GM19099 (cell line): ENCODE results near the gene PLXNA4.

Experiments
- POLR2A ChIP-seq: IDR thresholded peaks from 3 replicates; pipeline ENCODE4 v1.6.1; 2011; ENCODE audit warnings: low read depth; ENCODE audit not compliant: insufficient read length; ENCODE audit errors: extremely low read depth

PLXNA4 gene

DNA sequence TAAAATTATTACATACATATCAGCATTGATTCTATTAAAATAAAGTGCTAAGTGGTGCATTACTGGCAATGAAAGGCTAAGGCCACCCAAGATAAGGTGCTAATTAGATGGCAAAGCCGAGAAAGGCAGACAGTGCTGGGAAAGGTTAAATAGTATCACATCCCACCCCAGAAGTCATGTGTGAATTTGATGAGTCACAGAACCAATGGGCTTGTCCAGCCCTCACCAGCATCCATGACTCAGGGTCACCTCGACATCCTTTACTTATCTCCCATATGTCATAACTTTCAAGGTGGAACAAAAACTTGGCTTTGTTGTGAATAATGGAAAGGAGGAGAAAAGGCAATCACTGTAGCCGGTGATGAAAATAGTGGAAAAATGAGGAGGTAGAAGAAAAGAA, 459.1 kb downstream of the PLXNA4 start:
- TF ChIP-seq POLR2A: no peak

DNA sequence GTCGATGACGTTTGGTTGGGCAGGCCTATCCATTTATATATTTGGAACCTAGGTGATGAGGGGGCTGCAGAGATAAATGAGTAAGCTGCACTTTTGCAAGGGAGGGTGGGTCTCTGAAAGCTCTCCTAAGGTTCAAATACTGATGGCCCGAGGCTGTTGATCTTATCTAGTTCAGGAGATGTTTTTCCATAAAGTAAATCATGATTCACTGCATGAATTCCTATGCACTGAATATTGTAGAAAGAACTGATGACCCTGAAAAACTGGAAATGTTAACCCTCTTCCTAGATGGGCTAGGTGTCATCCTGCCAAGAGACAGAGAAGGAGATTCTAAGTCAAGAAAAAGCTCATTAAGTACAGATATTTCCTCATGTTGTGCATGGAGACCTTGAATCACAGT, 459.9 kb downstream of the PLXNA4 start:
- TF ChIP-seq POLR2A: no peak

DNA sequence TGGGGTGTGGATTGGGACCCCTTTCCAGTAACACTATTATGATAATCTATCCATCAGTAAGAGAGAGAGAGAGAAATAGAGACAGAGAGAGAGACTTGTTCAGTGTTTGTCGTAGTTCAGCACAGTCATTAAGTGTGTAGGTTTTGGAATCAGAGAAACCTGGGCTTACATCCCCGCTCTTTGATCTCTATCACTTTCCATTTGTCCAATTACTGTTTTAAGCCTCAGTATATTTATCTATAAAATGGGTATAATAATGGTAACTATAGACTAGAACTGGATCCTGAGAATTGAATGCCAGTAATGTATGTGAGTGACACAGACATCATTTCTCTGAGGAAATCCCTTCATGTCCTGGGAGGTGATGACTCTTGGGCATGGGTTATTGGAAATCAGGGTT, 460.5 kb downstream of the PLXNA4 start:
- TF ChIP-seq POLR2A: no peak

DNA sequence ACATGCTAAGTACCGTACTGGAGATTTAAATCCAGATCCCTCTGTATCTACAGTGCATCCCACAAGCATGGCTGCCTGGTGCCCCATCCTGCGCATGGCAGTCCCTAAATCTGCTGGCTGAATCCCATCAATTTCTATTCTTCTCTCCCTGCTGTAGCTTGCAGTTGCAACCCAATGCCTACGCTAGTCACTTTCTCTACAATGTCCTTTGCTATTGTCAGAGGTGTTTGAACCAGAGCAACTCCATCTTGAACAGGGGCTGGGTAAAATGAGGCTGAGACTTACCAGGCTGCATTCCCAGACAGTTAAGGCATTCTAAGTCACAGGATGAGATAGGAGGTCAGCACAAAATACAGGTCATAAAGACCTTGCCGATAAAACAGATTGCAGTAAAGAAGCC, 461.2 kb downstream of the PLXNA4 start:
- no peak for TF ChIP-seq POLR2A

DNA sequence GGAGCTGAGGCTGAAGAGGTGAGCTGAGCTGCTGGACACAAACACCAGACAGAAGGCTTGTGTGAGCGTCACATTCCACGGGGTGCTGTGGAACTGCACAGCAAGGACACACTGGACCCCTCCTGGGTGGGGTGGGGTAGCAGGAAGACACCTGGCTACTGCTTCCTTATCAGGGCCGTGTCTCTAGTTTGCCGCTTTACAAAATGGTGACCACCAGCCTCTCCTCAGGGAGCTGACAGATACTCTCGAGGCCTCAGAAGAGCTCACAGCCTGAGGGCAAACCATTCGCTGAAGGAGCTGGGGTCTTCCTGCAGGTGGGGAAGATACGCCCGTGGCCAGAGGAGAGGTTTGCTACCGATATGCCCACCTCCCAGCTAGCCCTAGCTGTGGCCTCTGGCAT, 461.9 kb downstream of the PLXNA4 start:
- TF ChIP-seq POLR2A: no peak

DNA sequence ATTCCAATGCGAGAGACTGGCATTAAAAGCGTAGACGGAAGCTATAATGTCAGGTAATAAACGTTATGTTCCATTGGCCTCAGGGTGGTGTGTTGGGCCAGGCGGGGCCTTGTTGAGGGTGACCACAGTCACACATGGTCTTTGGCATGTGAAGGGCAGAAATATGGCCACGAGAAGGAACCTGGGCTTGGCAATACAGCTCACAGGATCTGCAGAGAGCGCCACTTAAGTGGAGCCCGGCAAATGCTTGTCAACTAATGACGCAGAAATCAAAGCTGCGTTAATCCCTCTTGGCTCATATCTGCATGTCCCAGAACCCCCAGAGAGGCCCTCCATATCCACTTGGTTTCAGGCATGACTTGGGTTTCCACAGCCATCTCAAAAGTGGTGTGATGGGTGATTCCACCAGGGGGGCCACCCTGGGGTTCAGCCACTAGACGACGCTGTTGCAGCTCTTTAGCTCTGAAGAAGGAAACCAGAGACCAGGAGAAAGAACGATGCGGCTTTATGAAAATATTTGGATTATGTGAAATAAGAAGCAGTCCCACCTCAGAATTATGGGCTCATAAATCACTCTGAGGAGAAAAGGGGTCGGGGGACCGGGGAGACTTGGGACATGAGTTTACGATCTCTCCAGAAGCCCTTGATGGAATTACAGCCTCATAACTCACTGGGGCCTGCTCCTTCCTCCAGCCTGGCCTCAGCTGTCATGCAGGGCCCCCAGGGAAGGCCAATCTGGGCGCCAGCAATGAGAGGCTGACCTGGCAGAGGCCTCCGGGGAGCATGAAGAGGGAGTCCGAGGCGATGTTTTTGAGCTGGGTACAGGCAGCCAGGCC, 462.5 kb downstream of the PLXNA4 start:
- TF ChIP-seq POLR2A: no peak

DNA sequence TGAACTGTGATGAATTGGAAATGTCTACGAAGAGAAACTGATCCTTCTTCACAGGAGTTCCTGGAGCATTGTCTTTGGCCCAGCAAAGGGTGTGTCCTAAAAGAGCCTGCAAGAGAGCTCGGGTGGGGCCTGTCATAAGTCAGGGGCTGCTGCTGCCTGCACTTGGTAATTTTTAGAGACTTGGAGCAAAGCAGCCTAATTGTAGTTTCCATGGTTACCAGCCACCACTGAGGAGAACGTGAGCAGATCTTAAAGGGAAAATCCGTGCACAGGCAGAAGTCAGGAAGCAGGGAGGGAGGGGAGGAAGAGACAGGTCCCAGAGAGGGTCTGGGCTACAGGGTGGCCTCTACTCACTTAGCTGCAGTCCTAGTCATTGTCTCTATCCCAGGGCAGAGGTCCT, 463.6 kb downstream of the PLXNA4 start:
- no peak for TF ChIP-seq POLR2A

DNA sequence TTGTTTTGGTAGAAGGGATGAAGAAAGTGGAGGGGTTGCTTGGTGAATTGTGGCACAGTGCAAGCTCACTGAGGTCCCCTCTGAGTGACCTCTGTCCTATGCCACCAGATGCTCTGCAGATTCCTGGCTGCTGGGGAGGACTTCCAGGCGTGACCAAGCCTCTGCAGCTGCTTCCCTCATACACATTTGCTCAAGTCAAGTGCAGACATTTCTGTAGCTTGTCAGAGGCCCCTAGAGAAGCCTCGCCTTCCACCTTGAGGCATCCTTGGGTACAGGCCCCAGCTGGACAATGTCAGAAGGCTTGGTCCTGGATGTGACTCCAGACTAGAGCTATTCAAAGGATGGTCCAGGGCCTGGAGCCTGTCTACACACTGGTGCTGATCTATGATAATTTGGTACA, 464.2 kb downstream of the PLXNA4 start:
- no peak for TF ChIP-seq POLR2A

DNA sequence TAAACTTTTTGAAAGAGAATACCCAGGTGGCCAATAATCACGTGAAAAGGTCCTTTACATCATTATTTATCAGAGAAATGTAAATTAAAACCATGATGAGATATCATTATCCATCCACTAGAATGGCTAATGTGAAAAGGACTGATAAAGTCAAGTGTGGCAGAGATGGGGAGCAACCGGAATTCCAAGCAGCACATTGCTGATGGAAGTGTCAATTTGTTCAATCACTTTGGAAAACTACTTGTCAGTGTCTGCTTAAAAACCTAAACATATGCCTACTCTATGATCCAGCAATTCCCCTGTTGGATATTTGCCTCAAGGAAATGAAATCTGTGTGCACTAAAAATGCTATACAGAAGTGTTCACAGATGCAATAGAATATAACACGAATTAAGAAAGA, 465.6 kb downstream of the PLXNA4 start:
- no peak for TF ChIP-seq POLR2A

DNA sequence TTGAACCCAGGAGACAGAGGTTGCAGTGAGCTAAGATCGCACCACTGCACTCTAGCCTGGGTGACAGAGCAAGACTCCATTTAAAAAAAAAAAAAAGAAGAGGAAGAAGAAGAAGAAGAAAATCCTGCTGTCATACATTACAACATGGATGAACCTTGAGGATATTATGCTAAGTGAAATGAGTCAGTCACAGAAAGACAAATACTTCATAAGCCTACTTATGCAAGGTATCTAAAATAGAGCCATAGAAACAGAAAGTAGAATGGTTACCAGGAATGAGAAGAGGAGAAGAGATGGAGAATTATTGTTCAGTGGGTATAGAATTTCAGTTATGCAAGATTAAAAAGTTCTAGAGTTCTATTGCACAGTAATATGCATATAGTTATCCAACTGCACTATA, 466.5 kb downstream of the PLXNA4 start:
- TF ChIP-seq POLR2A: no peak

DNA sequence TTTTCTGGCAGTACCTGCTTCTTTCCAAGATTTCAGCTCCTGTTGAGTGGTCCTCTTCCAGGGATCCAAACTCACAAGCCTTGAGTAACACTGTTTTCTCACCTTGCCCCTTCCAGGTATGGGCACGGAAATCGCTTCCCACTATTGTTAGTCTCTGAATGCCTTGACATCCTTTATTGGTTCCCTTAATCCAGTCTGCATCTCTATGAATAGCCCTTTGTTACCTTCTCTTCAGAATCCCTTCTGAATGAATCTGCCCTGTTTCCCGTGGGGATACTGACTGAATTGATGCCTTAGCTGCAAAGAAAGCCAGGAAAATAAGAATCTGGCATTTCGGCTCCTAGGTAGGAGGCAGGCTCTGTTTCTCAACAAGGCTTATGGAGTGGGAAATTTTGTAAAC, 467.7 kb downstream of the PLXNA4 start:
- no peak for TF ChIP-seq POLR2A

DNA sequence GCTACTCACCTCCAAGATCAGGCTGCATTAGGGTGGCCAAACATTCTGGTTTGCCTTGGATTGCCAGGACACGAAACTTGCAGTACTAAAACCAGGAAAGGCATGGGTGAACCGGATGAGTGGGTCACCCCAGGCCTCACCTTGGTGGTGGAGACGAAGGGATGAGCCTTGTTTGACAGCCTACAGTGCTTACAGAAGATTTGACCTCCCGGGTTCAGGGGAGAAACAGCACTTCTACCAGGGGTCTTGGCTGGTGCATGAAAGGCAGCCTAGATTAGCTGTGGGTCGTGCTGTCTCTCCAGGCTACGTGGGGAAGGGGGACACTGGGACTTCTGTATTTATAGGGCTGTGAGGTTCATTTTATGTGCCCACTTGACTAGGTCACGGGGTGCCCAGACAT, 469.8 kb downstream of the PLXNA4 start:
- TF ChIP-seq POLR2A: no peak

DNA sequence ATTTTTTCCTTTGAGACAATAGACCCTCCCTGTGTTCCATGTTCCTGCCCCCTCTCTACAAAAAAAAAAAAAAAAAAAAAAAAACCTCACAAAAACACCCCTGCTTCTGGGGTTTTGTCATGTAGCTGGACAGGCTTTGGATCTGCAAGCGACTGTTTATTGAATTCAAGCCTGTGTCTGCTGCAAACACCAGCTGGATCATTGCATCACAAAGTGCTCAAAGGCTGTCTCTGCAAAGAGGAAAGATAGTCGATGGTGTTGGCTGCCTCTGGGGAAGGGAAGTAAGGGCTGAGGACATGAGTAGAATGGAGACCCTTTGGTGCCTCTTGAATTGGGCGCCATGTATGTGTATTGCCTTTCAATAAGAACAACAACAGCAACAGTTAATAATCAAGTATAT, 471.2 kb downstream of the PLXNA4 start:
- no peak for TF ChIP-seq POLR2A

DNA sequence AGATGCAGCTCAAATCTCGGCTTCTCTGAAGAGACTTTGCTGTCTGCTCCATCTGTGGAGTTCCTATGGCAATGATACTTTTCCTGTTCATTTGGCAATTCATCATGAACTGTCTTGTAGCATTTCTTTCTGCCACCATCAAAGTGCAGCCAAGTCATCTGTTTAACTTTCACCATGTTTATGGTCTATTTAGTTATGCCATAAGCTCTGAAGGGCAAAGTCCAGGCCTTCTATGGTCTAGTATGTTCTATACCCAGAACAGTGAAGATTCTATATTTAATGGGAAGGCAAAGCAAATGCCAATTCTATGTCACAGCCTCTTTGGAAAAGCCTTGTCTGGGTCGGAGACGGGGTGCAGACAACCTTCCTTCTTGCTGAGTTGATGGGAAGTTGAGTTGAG, 472.6 kb downstream of the PLXNA4 start:
- TF ChIP-seq POLR2A: no peak

DNA sequence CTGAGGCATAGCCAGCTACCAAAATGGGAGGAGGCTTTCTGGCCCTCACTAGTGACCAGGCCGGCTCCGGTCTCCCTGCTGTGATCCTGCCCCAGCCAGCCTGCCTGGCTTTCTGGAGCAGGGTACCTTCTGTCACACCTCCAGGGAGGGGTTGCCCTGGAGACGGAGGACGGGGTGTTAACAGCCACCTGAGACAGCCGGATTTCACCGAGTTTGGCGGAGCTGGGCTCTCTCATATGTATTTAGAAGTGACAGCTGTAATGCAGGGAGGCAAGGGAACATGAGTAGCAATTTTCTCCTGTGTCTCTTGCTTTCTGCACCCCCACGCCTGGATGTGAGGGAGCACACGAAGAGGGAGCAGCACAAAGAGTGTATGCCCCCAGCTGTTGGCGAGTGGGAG, 473.3 kb downstream of the PLXNA4 start:
- no peak for TF ChIP-seq POLR2A

DNA sequence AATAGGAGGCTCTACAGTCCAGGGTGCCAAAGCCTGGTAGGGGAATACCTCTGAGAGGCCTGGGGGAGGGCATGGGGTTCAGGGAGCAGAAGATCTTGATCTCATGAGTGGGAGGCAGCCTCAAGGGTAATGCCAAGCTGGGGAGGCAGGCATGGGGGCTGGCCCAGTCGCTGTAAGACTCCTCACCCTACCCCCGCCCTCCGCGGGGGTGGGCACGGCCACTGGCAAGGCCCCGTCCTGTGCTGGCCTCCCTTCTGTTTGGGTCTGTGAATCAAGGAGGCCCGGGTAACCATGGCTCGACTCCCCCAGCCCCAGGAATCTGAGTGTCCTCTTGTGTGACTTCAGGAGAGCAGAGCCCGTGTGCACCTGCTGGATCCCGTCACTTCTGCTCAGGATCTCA, 473.9 kb downstream of the PLXNA4 start:
- no peak for TF ChIP-seq POLR2A

DNA sequence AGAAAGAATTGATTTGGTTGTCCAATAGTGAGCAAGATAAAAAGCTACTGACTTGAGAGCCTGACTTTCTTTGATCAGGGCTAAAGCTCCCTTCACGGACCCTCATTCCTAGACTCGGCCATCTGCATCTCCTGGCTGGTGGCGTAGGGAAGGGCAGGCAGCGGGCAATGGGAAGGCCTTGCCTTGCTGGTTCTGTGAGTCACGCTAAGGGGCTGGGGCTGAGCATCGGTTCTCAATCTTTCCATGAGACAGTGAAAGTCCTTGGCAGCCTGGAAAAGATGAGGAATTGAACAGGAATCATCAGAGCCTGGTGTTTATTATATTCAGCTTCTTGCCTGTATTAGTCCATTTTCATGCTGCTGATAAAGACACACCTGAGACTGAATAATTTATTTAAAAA, 475.3 kb downstream of the PLXNA4 start:
- TF ChIP-seq POLR2A: no peak

DNA sequence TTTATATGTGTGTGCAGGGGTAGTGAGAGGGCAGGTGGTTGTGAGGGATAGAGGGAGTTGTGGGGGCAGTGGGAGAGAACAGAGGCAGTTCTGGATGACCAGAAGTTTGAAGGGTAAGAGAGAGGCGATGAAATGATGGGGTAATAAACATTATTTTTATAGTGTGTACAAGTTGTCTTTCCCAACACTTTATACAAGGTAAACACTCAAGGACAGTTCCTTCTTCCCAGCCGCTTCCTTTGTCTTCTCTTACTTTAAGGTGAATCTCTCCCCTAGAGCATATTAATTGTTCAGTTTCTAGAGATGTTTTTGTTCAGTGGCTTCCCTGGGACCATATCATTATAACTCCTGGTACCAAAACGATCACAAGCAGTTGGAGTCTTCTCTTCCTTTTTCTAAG, 475.8 kb downstream of the PLXNA4 start:
- TF ChIP-seq POLR2A: no peak

DNA sequence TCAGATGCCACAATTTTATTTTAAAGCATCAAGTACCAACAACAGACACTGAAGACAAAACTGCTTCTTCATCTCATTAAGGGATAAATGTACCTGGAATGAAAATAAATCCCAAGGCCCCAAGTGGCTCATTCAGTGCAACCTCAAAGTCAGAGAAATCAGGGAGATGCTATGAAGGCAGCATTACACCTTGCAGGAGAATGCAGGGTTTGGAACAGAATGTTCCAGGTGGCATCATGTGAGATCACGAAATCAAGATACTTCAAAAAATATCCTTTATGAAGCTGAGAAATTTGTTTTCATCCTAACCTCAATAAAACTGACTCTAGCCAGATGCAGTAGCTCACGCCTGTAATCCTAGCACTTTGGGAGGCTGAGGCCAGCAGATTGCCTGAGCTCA, 477.1 kb downstream of the PLXNA4 start:
- no peak for TF ChIP-seq POLR2A
